Tibial artery (tissue), 4 donors: ENCODE data around the gene LIPT2.
"Not testable (repeated sequence)": the region's sequence is repeated elsewhere in the genome, so short reads cannot be mapped to it uniquely, and the experiment has no call there.

Experiments
- DNase-seq, 2 donors: peaks; one replicate each; pipeline ENCODE4 v3.0.0-alpha.2; 2019
- H3K27ac ChIP-seq, 2 donors: fragments of 200-600 bp; sonication (generic) in 1 of 2; 1 replicate in 1 of 2; 2 replicates in 1 of 2; pipeline ENCODE4 v1.5.1; 2018 to 2019; ENCODE audit warnings: mild to moderate bottlenecking in 1 of 2
- H3K27me3 ChIP-seq, 2 donors: fragments of 200-600 bp; sonication (generic) in 1 of 2; one replicate each; pipeline versions ENCODE4 v1.5.1 to v1.6.0; 2016 to 2019
- H3K36me3 ChIP-seq, 3 donors: fragments of 200-600 bp; sonication (generic) in 2 of 3; one replicate each; pipeline ENCODE4 v1.5.1; 2016 to 2019; ENCODE audit warnings: mild to moderate bottlenecking in 2 of 3
- H3K4me1 ChIP-seq, 4 donors: fragments of 200-600 bp; sonication (generic) in 2 of 4; 1 replicate in 3 of 4; 2 replicates in 1 of 4; pipeline ENCODE4 v1.5.1; 2016 to 2019
- H3K4me3 ChIP-seq, 2 donors: fragments of 200-600 bp; sonication (generic) in 1 of 2; 1 replicate in 1 of 2; 2 replicates in 1 of 2; pipeline ENCODE4 v1.5.1; 2018 to 2019; ENCODE audit warnings: mild to moderate bottlenecking in 2 of 2
- H3K9me3 ChIP-seq, 3 donors: fragments of 200-600 bp; sonication (generic) in 1 of 3; one replicate each; pipeline ENCODE4 v1.5.1; 2016 to 2019
- CTCF ChIP-seq, 2 experiments: fragments of 200-600 bp in 1 of 2; fragments of 450-650 bp in 1 of 2; IDR thresholded peaks; one replicate each; pipeline ENCODE4 v1.5.1; 2017 to 2019; ENCODE audit warnings: antibody characterized with exemption in 2 of 2, mild to moderate bottlenecking in 1 of 2, moderate library complexity in 1 of 2
- intact Hi-C: fragments of 100-400 bp; cut with DNase I; formaldehyde crosslinking; loops from one replicate; pipeline ENCODE4 v1.15.0; 2023; ENCODE audit warnings: low total_unique reads

Gene LIPT2

DNA sequence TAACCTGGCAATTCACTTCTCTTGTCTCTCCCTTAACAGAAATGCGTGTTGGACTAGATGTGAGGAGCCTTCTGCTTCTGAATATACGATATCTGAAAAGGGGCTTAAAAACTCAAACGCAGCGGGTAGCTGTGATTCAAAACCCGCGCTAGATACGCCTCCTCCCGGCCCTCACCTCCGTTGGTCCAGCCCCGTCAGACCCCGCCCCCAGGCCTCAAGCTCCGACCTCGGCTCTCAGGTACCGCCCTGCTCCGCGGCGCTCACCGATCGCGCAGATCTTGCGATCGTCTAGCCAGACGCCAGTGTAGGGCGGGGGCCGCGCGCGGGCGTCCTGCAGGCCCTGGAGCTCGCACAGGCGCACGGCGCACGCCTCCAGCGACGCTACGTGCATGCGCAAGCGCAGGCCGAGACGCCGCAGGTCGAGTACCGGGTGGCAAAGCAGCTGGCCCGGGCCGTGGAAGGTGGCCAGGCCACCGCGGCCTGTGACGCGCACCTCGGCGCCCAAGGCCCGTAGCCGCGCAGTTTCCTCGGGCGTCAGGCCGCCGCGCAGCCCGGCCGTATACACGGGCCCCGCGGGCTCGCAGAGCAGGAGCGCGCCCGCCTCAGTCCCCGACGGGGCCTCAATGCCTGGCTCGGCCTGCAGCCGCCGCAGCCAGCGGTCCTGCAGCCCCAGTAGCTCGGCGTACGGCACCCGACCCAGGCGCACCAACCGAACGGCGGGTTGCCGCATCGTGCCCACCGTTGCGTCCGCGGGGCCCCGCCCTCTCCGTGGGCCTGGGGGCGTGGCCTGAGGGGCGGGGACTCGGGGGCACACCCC, at the start of gene LIPT2:
LIPT2 (minus strand) TSS at position 751 of the 817 bp plus-strand sequence; CDS start at position 730, 21 bp downstream.
- Histone ChIP-seq H3K9me3 (no peaks in the 10 kb centered on the region), H3K36me3 (peaks cover 0 to 12% (median 0%) of the 10 kb centered on the region in 3 donors), H3K27me3 (no peaks in the 10 kb centered on the region), H3K27ac (peak within 1 kb of the TSS; percentile 97 to 99), H3K4me3 (peak within 1 kb of the TSS; percentile 77 to 90), H3K4me1 (peaks cover 0 to 16% (median 8%) of the 10 kb centered on the region in 4 donors)
- peak; percentile 96 to 98 for DNase-seq
- intact Hi-C loops: no loop called here
- no peak for TF ChIP-seq CTCF (IDR thresholded peaks at IDR 0.05)

- Histone ChIP-seq H3K4me1 (no peaks in the 10 kb centered on the region), H3K9me3 (peaks cover 0 to 9% (median 7%) of the 10 kb centered on the region in 3 donors), H3K27me3 (no peaks in the 10 kb centered on the region), H3K36me3 (no peaks in the 10 kb centered on the region), H3K4me3 (no peak overlapping the region), H3K27ac (no peak overlapping the region)
- no peak for DNase-seq
- no peak for TF ChIP-seq CTCF (IDR thresholded peaks at IDR 0.05)
- intact Hi-C loops: no loop called here
Observed at GRCh38 chr11:74541466-74541865, 47.9 kb upstream of the LIPT2 start.

DNA sequence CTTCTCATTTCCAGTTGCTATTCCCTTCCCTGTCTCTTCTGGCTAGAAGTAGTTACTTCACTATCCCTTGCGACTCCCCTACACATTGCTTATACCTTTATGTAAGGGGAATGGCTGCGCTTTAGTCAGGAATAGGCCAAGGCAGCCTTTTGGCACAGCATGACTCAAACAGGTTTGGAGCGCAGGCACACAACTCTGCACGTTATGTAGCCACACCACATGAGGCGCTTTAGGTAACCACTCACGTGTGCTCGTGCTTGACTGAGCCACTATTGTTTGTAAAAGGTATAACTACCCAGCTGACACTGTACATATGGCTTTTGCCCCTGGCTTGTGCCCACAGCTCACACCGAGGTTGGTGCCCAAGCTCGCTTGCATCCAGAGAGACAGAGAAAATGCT, 46.7 kb upstream of the LIPT2 start:
- no peak for TF ChIP-seq CTCF (IDR thresholded peaks at IDR 0.05)
- no peak overlapping the region for H3K4me3 ChIP-seq

DNA sequence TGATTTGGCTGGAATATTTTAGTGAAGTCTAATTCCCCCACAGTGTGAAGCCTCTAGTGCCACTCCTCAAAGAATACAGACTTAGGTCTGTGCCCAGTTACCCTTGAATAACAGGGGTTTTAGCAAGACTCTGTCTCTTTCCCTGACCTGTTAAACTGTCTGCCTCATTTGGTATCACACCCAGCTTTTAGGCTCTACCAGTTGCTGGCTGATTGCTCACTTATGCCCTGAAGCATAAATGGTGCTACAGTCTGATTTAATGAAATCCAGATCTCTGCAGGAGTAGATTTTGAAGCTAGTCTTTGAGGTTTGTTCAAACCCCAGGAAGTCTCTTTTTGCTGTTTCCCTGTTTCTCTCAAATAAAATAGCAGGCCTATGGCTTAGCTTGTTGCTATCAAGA, 45.2 kb upstream of the LIPT2 start:
- Histone ChIP-seq H3K27me3 (no peaks in the 10 kb centered on the region), H3K4me3 (no peak overlapping the region), H3K27ac (no peak overlapping the region), H3K4me1 (no peaks in the 10 kb centered on the region), H3K36me3 (no peaks in the 10 kb centered on the region), H3K9me3 (peaks cover 0 to 9% (median 0%) of the 10 kb centered on the region in 3 donors)
- DNase-seq: no peak
- no peak for TF ChIP-seq CTCF (IDR thresholded peaks at IDR 0.05)
- intact Hi-C loops: no loop called here

More for the DNA sequence above, 46.7 kb upstream of the LIPT2 start:
- H3K27ac ChIP-seq: no peak overlapping the region
- no peaks in the 10 kb centered on the region for H3K36me3 ChIP-seq
- H3K9me3 ChIP-seq: peaks cover 0 to 9% (median 7%) of the 10 kb centered on the region in 3 donors
- no peaks in the 10 kb centered on the region for H3K27me3 ChIP-seq
- intact Hi-C loops: no loop called here
- no peak for DNase-seq
- H3K4me1 ChIP-seq: no peaks in the 10 kb centered on the region

- H3K27me3 ChIP-seq: no peaks in the 10 kb centered on the region
- no peak for TF ChIP-seq CTCF (IDR thresholded peaks at IDR 0.05)
- H3K27ac ChIP-seq: no peak overlapping the region
- H3K36me3 ChIP-seq: no peaks in the 10 kb centered on the region
- H3K4me1 ChIP-seq: no peaks in the 10 kb centered on the region
- no peak for DNase-seq
- intact Hi-C loops: no loop called here
- H3K9me3 ChIP-seq: peaks cover 0 to 9% (median 0%) of the 10 kb centered on the region in 3 donors
- H3K4me3 ChIP-seq: no peak overlapping the region
Observed at GRCh38 chr11:74535371-74536160, 42.0 kb upstream of the LIPT2 start.

DNA sequence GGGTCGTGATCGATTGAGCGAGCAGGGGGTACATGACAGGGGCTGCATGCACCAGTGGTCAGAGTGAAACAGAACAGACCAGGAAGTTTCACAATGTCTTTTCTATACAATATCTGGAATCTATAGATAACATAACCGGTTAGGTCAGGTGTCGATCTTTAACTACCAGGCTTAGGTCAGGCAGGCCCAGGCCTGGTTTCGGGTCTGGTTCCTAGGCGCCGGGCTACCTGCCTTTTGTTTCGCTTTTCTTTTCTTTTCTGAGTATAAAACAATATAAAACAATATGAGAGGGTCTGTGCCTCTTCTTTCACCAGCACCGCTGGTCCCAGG, 41.4 kb upstream of the LIPT2 start:
- DNase-seq, H3K36me3 ChIP-seq, intact Hi-C loops, H3K27me3 ChIP-seq, H3K4me3 ChIP-seq, H3K9me3 ChIP-seq, H3K27ac ChIP-seq, H3K4me1 ChIP-seq: not testable (repeated sequence)
